Stimulated activated memory B cell treated with anti-CD40 and anti-IgM and Interleukin-4, amounts not matched to agents 10 μg/mL and 1 μg/mL and 100 μg/mL, for 72 hours (primary cell): ENCODE results near the gene PASK.

ENCODE experiments used
- ATAC-seq: fragments of 150-1000 bp; cut with Tn5 transposase; 2 replicates; pipeline ENCODE4 v1.10.0; 2021
- H3K27ac Mint-ChIP-seq: one replicate; pipeline ENCODE4 v1.8.0; 2022; ENCODE audit warnings: mild to moderate bottlenecking, mixed read lengths
- H3K27me3 Mint-ChIP-seq: one replicate; pipeline ENCODE4 v1.8.0; 2022; ENCODE audit warnings: mixed read lengths
- H3K36me3 Mint-ChIP-seq: one replicate; pipeline ENCODE4 v1.8.0; 2022; ENCODE audit warnings: mixed read lengths
- H3K4me1 Mint-ChIP-seq: one replicate; pipeline ENCODE4 v1.8.0; 2022; ENCODE audit warnings: mixed read lengths
- H3K4me3 Mint-ChIP-seq: one replicate; pipeline ENCODE4 v1.8.0; 2022; ENCODE audit warnings: mild to moderate bottlenecking, moderate library complexity, mixed read lengths
- H3K9me3 Mint-ChIP-seq: one replicate; pipeline ENCODE4 v1.8.0; 2022; ENCODE audit warnings: mixed read lengths

The PASK gene

GRCh38 chr2:241142063-241142462 lies 7.2 kb downstream of the PASK start:
- Mint-ChIP-seq H3K4me3 (no peak overlapping the region), H3K27me3 (no peaks in the 10 kb centered on the region), H3K27ac (peak overlapping the region; percentile 14), H3K4me1 (peaks cover 27% of the 10 kb centered on the region), H3K36me3 (peaks cover 77% of the 10 kb centered on the region), H3K9me3 (no peaks in the 10 kb centered on the region)
- no peak for ATAC-seq

GRCh38 chr2:241141214-241141770 lies 8.0 kb downstream of the PASK start:
- Mint-ChIP-seq H3K4me1 (peaks cover 22% of the 10 kb centered on the region), H3K27me3 (no peaks in the 10 kb centered on the region), H3K27ac (peak overlapping the region; percentile 14), H3K36me3 (peaks cover 85% of the 10 kb centered on the region), H3K4me3 (no peak overlapping the region), H3K9me3 (no peaks in the 10 kb centered on the region)
- no peak for ATAC-seq

GRCh38 chr2:241140445-241140840 lies 8.8 kb downstream of the PASK start:
- H3K4me1 Mint-ChIP-seq, result peaks cover 18% of the 10 kb centered on the region
- ATAC-seq, result no peak
- H3K9me3 Mint-ChIP-seq, result no peaks in the 10 kb centered on the region
- H3K36me3 Mint-ChIP-seq, result peaks cover 93% of the 10 kb centered on the region
- no peaks in the 10 kb centered on the region for H3K27me3 Mint-ChIP-seq
- no peak overlapping the region for H3K4me3 Mint-ChIP-seq
- H3K27ac Mint-ChIP-seq, result no peak overlapping the region

GRCh38 chr2:241139531-241140444 lies 9.5 kb downstream of the PASK start:
- peaks cover 15% of the 10 kb centered on the region for H3K4me1 Mint-ChIP-seq
- ATAC-seq, result no peak
- H3K9me3 Mint-ChIP-seq, result no peaks in the 10 kb centered on the region
- no peaks in the 10 kb centered on the region for H3K27me3 Mint-ChIP-seq
- no peak overlapping the region for H3K27ac Mint-ChIP-seq
- H3K36me3 Mint-ChIP-seq, result peaks cover 94% of the 10 kb centered on the region
- no peak overlapping the region for H3K4me3 Mint-ChIP-seq

DNA sequence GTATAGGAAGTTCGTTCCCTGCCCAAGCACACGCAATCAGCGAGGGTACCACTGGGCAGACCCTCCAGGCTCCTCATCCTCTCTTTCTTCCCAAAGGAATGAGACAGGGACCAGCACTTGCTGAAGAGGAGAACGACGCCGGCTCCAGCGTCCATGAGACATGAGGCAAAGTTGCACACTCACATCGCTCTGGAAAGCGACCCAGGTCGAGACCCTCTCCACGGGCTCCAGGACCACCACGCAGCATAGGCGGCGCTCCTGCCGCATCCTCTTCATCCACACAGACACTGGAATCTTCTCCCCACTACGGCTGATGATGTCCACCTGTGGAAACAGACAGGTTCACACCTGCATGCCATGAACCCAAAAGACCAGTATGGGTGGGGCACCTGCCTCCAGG lies 10.8 kb downstream of the PASK start:
- Mint-ChIP-seq H3K4me1 (peaks cover 12% of the 10 kb centered on the region), H3K27me3 (no peaks in the 10 kb centered on the region), H3K27ac (no peak overlapping the region), H3K9me3 (no peaks in the 10 kb centered on the region), H3K4me3 (no peak overlapping the region), H3K36me3 (peaks cover 92% of the 10 kb centered on the region)
- ATAC-seq, result no peak

- no peak overlapping the region for H3K4me3 Mint-ChIP-seq
Measured at GRCh38 chr2:241137276-241138190, 11.7 kb downstream of the PASK start.

GRCh38 chr2:241136661-241137260 lies 12.5 kb downstream of the PASK start:
- no peak for ATAC-seq
- peaks cover 88% of the 10 kb centered on the region for H3K36me3 Mint-ChIP-seq

More at GRCh38 chr2:241137276-241138190, 11.7 kb downstream of the PASK start:
- ATAC-seq, result no peak
- Mint-ChIP-seq H3K36me3 (peaks cover 92% of the 10 kb centered on the region), H3K4me1 (peaks cover 22% of the 10 kb centered on the region), H3K27ac (no peak overlapping the region), H3K9me3 (no peaks in the 10 kb centered on the region), H3K27me3 (no peaks in the 10 kb centered on the region)

DNA sequence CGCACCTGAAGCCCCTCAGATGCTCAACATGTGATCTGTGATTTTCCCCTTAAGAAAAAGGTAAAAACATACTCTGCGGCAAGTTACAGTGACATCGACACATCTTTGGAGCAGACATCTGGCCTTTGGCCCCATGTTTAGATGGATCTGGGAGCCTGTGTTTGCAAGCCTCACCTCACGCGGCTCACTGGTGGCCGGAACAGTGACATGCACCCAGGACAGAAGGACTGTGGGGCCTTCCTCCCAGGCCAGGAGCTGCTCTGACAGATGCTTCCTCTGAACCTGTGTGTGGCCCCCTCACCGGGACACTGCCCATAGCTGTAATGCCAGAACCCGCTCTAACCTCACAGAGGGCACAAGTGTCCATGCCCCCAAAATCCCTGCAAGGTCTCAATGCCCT lies 13.1 kb downstream of the PASK start:
- H3K4me1 Mint-ChIP-seq, result peaks cover 15% of the 10 kb centered on the region
- no peak for ATAC-seq
- H3K27ac Mint-ChIP-seq, result no peak overlapping the region
- no peaks in the 10 kb centered on the region for H3K9me3 Mint-ChIP-seq
- peaks cover 83% of the 10 kb centered on the region for H3K36me3 Mint-ChIP-seq
- no peaks in the 10 kb centered on the region for H3K27me3 Mint-ChIP-seq
- no peak overlapping the region for H3K4me3 Mint-ChIP-seq

More at GRCh38 chr2:241136661-241137260, 12.5 kb downstream of the PASK start:
- H3K4me1 Mint-ChIP-seq, result peaks cover 18% of the 10 kb centered on the region
- no peak overlapping the region for H3K27ac Mint-ChIP-seq
- H3K27me3 Mint-ChIP-seq, result no peaks in the 10 kb centered on the region
- no peaks in the 10 kb centered on the region for H3K9me3 Mint-ChIP-seq
- no peak overlapping the region for H3K4me3 Mint-ChIP-seq

DNA sequence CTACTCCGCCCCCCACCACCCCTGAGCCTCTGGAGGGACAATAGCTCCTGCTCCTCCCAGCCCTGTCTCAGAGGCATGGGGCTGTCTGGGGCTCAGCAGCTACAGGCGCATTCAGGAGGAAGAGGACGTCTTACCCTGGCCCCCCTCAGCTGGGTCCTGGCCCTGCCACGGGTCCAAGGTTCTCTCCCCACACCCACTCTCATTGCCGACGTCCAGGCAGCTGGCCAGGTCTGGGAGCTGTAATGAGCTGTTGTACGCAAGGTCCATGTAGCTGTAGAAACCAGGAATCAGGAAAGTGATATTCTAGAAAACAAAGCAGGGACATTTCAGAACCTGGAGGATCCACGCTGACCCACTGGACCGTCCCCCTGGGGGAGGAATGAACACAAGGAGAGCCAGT lies 13.5 kb downstream of the PASK start:
- no peaks in the 10 kb centered on the region for H3K9me3 Mint-ChIP-seq
- H3K27me3 Mint-ChIP-seq, result no peaks in the 10 kb centered on the region
- no peak for ATAC-seq
- H3K4me1 Mint-ChIP-seq, result peaks cover 16% of the 10 kb centered on the region
- peaks cover 82% of the 10 kb centered on the region for H3K36me3 Mint-ChIP-seq
- no peak overlapping the region for H3K4me3 Mint-ChIP-seq
- no peak overlapping the region for H3K27ac Mint-ChIP-seq

DNA sequence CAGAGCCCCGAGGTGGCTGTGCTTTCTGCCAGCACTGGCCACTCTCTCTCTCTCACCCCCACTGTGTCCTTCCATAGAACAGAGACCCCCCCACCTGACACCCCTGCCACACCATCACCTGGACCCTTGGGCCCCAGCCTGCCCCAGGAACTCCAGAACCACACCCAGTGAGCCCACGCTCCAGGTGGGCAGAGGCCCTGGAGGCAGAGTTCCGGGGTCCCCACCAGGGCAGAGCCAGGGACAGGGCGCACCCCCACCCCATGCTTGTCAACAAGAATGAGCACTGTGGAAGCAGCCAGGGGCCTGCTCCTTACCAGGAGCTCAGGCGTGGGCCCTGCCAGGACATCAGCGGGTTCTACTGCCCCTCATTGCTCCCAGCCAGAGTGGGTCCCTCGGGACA lies 14.6 kb downstream of the PASK start:
- Mint-ChIP-seq H3K27ac (no peak overlapping the region), H3K4me3 (no peak overlapping the region), H3K36me3 (peaks cover 82% of the 10 kb centered on the region), H3K4me1 (peaks cover 26% of the 10 kb centered on the region), H3K9me3 (no peaks in the 10 kb centered on the region), H3K27me3 (no peaks in the 10 kb centered on the region)
- ATAC-seq, result peak; percentile 5

DNA sequence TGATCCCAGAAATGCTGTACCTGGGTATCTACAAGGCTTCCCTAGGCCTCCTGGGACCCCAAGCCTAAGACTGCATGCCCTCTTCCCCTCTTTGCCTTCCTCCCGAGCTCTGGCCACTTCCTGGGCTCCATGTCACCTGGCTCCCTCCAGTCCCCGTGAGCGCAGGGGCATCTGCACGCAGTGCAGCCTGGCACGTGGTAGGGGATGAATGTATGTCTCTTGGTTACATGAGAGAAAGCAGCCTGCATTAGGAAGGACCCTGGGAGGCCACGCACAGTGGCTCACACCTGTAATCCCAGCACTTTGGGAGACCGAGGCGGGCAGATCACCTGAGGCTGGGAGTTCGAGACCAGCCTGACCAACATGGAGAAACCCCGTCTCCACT lies 15.8 kb downstream of the PASK start:
- peak overlapping the region; percentile 62 for H3K27ac Mint-ChIP-seq
- H3K27me3 Mint-ChIP-seq, result no peaks in the 10 kb centered on the region
- no peak overlapping the region for H3K4me3 Mint-ChIP-seq
- no peak for ATAC-seq
- peaks cover 83% of the 10 kb centered on the region for H3K36me3 Mint-ChIP-seq
- peaks cover 39% of the 10 kb centered on the region for H3K4me1 Mint-ChIP-seq
- no peaks in the 10 kb centered on the region for H3K9me3 Mint-ChIP-seq

GRCh38 chr2:241132538-241133435 lies 16.5 kb downstream of the PASK start:
- H3K4me3 Mint-ChIP-seq, result no peak overlapping the region
- no peaks in the 10 kb centered on the region for H3K27me3 Mint-ChIP-seq
- peak; percentile 69 for ATAC-seq
- H3K9me3 Mint-ChIP-seq, result peaks cover 4% of the 10 kb centered on the region
- peaks cover 83% of the 10 kb centered on the region for H3K36me3 Mint-ChIP-seq
- H3K4me1 Mint-ChIP-seq, result peaks cover 45% of the 10 kb centered on the region
- peak overlapping the region; percentile 62 for H3K27ac Mint-ChIP-seq

GRCh38 chr2:241131531-241131930 lies 17.7 kb downstream of the PASK start:
- H3K4me3 Mint-ChIP-seq, result no peak overlapping the region
- no peak for ATAC-seq
- H3K9me3 Mint-ChIP-seq, result peaks cover 5% of the 10 kb centered on the region
- H3K36me3 Mint-ChIP-seq, result peaks cover 85% of the 10 kb centered on the region
- no peaks in the 10 kb centered on the region for H3K27me3 Mint-ChIP-seq
- H3K4me1 Mint-ChIP-seq, result peaks cover 58% of the 10 kb centered on the region
- peak overlapping the region; percentile 100 for H3K27ac Mint-ChIP-seq

- peaks cover 85% of the 10 kb centered on the region for H3K36me3 Mint-ChIP-seq
- peak overlapping the region; percentile 100 for H3K27ac Mint-ChIP-seq
- ATAC-seq, result no peak
Measured at GRCh38 chr2:241130316-241130715, 19.0 kb downstream of the PASK start.

More at GRCh38 chr2:241130316-241130715, 19.0 kb downstream of the PASK start:
- Mint-ChIP-seq H3K9me3 (peaks cover 5% of the 10 kb centered on the region), H3K27me3 (no peaks in the 10 kb centered on the region), H3K4me3 (no peak overlapping the region), H3K4me1 (peaks cover 70% of the 10 kb centered on the region)
